Bone marrow (tissue), 2 donors: ENCODE results near the gene RABAC1.
"Not testable (repeated sequence)": the region's sequence is repeated elsewhere in the genome, so short reads cannot be mapped to it uniquely, and the experiment has no call there.

Experiments used
- DNase-seq, 2 donors: peaks; one replicate each; lab custom pipeline; 2025; lab: John Stamatoyannopoulos, UW

The RABAC1 gene

GRCh38 chr19:41959056-41960053 is at the start of gene RABAC1:
Gene RABAC1 (minus strand): TSS chr19:41959321. CDS start chr19:41959292, 29 bp downstream.
- peak; percentile 55 to 92 for DNase-seq

DNA sequence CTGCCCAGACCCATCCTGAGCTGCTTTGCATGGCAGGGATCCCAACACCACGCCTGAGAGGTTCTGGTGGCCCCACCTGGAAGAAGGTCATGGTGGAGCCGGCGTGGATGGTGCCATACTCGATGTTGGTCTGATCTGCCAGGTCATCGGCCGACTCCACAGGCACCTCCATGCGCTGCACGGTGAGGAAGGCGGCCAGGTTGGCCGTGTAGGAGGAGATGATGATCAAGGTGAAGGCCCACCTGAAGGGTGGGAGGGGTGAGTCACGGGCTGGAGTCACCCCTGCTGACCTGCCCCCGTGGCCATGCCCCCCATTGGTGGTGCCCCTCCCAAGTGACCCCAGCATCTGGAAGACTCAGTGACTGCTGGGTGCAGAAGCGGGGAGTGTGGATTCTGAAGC is 47.4 kb upstream of the RABAC1 start:
- DNase-seq: no peak

DNA sequence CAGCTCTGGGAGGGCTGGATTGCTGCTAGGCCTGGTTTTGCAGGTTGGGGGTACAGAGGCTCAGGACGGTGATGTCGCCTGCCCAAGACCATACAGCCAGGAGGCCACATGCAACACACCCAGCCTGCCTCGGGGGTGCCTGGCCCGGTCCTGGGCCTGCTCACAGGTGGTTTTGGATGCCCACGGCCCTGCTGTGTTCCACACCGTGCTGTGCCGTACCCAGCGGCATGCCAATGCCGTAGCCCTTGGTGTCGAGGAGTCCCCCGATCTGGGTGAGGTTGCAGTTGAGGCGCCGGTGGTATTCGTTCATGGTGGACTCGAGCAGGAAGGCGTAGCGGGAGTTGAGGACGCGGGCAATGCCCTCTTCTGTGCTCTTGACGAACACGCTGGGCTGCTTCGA is 46.4 kb upstream of the RABAC1 start:
- no peak for DNase-seq

GRCh38 chr19:42003506-42004294 is 44.6 kb upstream of the RABAC1 start:
- DNase-seq: no peak

DNA sequence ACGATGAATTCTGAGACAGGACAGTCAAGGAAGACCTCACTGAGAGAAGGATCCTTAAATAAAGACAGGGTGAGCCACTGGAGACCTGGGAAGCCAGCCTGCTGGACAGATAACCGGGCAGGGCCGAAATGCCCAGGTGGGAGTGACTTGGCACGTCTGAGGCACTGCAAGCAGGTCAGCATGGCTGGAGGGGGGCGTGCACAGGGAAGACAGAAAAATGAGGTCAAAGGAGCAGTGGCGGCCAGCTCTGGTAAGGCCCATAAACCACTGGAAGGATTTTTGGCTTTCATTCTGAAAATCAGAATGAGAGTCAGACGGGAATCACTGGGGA is 40.7 kb upstream of the RABAC1 start:
- no peak for DNase-seq

- DNase-seq: no peak
Measured at GRCh38 chr19:41999071-41999877, 40.2 kb upstream of the RABAC1 start.

- no peak for DNase-seq
Measured at GRCh38 chr19:41998246-41999020, 39.3 kb upstream of the RABAC1 start.

- DNase-seq: no peak
Measured at GRCh38 chr19:41997851-41998229, 38.7 kb upstream of the RABAC1 start.

GRCh38 chr19:41997121-41997850 is 38.2 kb upstream of the RABAC1 start:
- DNase-seq: peak in 1 of 2 donors; percentile 14

DNA sequence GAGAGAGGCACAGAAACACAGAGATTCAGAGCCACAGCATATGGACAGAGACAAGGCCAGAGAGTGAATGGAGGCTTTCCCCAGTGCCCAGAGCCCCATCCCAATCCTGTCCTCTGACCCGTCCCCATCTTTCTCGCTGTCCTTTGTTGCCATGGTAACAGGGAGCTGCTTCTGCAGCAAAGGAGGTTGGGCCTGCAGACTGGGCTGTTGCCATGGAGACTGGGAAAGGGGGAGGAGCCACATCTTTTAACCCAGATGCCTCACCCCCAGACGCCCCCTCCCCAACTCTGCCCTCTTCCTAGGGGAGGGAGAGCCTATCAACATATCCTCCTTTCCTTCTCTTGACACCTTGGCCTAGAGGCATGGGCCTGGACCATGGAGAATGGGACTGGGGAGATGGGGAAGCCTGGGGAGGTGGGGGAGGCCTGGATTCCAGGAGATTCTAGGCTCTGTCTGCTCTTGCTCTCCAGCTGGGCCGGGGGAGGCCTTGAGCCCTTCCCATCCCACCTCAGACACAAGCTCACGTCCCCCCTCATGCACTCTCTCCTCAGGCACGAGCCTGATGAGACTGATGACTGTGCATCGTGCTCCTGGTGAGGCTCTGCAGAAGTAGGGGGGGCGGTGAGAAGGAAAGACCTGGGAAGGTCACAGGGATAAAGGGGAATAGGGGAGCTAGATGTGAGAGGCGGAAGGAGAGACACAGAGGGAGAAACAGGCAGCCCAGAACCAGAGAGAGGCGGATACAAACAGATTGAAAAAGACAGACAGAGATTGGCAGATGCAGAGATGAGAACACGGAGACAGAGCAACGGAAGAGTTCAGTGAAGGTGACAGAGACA is 37.1 kb upstream of the RABAC1 start:
- DNase-seq: no peak

- no peak for DNase-seq
Measured at GRCh38 chr19:41994994-41995958, 36.2 kb upstream of the RABAC1 start.

DNA sequence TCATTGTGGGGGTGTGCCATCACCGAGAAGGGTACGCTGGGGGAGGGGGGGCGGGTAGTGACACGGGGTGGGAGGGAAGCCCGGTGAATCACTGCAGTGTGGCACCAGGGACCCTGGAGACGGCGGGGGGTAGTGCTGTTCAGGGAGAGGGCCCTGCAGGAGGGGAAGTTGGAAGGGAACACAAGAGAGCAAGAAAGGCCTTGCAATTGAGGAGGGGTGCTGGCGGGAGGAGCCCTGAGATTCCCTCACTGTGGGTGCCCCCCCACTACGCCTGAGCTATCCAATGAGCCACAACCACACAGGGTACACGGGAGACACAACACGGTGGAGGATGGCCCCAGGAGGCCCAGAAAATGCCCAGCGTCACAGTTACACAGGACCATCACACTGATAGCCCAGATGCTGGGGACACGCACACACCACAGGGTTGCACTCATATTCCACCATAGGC is 35.4 kb upstream of the RABAC1 start:
- DNase-seq: peak in 1 of 2 donors; percentile 70

- DNase-seq: peak; percentile 10 to 55
Measured at GRCh38 chr19:41993612-41994483, 34.7 kb upstream of the RABAC1 start, which contains the start of gene ATP1A3. Gene ATP1A3 (minus strand): TSS chr19:41994230. CDS start chr19:41994076, 154 bp downstream.

GRCh38 chr19:41991925-41992569 is 32.9 kb upstream of the RABAC1 start:
- not testable (repeated sequence) for DNase-seq

- no peak for DNase-seq
Measured at GRCh38 chr19:41991025-41991424, 31.9 kb upstream of the RABAC1 start.

GRCh38 chr19:41990615-41991014 is 31.5 kb upstream of the RABAC1 start:
- no peak for DNase-seq

DNA sequence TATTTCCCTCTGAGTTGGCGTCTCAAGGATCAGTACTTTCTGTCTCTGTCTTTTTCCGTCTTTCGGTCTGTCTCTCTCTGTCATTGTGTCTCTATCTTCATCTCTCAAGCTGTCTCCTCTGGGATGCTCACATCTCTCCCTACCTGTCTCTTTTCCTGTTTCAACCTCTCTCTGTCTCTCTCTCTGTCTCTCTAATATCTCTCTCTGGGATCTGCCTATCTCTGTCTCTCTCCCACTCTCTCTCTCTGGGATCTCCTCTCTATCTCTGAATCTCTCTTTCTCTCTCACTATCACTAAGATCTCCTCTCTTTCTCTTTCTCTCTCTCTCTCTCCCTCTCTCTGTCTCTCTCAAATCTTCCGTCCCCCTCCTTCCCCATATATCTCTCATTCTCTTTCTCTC is 30.9 kb upstream of the RABAC1 start:
- no peak for DNase-seq
